Glomerular visceral epithelial cell (primary cell): ENCODE results near the gene DAPK2.
A peak's percentile ranks its signal among the peaks of the same experiment; 100 is the strongest.

Experiments
- DNase-seq: peaks from one replicate; pipeline ENCODE4 v3.0.0-alpha.2; 2016; ENCODE audit errors: extremely low spot score

DAPK2 gene

DNA sequence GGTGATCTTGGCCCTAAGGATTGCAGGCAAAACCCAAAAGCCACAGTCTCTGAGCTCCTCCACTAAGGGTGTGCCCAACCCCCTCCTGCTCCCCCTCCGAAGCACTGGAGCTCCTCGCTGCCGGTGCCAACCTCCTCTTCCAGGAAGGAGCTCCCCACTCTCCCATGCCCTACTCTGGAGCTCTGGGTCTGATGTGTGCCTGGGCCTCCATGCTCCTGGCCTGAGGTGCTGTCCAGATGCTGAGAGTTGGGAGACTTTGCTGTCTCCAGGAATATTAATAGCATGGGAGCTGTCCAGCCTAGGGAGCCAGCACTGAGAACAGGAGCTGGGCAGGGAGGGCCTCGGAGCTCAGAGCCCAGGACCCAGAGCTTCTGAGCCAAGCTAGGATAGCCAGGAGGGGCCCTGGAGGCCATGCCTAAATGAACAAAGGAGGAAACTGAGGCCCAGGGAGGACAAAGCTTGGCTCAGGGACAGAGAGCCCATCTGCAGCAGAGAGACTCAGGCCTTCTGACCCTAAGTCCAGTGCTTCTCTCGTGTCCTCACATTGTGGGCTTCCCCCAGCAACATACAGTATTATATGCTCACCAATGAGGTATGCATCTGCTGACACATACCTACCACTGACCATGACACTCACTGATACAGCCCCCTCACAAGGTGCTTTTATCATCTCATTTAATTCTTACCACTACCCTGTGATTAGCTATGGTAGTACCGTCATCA is 175.6 kb downstream of the DAPK2 start:
- DNase-seq, result peak; percentile 69

DNA sequence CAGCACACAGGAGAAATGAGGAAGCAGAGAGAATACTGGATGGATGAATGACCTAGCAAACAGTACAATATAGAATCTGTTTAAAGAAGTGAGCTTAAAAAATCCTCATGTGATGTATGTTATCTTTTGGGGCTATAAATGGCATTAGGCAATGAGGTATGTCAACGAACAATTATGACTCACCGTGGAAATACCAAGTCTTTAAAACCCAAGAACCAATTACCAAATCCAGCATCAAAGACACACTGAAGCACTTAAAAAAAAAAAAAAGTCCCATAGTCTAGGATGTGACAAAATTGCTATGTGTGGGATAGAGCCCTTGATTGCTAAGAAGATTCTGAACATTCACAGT is 176.3 kb downstream of the DAPK2 start:
- DNase-seq, result no peak

DNA sequence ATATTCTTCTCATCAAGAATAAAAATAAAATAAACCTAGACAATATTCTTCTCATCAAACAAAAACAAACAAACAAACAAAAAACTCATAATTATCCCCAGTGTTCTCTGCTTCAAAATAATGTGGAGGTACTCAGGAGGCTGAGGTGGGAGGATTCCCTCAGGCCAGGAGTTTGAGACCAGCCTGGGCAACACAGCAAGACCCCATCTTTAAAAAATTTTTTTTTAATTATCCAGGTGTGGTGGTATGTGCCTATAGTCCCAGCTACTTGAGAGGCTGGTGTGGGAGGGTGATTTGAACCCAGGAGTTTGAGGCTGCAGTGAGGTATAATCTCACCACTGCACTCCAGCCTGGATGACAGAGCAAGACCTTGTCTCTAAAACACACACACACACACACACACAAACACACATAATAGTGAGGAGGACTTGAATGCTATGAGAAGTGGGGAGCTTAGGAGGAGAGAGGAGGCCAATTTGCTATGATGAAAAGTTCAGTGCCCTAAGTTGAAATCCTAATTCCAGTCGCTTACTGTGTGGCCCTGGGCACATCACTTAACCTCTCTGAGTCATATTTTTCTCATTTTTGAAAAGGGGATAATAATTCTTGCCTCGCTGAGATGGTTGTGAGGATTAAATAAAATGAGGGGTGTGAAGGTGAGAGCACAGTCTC is 176.8 kb downstream of the DAPK2 start:
- DNase-seq, result no peak

DNA sequence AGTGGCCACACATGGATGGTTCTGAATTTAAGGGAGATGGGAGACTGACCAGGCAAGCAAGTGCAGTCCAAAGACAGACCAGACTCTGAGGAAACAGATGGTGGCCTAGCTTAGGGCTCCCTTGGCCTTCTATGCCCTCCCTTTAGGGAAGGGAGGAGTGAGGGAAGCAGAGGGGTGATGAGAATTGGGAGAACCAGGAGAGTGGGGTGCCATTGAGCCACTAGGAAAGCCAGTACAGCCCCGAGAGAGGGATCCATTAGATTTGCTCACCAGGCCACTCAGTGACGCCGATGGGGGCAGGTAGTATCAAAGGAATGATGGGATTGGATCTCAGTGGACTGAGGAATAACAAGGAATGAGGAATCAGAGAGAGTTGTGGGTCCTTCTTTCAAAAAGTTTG is 182.1 kb downstream of the DAPK2 start:
- DNase-seq, result no peak

- no peak for DNase-seq
Observed at GRCh38 chr15:63861946-63862517, 184.3 kb downstream of the DAPK2 start.

DNA sequence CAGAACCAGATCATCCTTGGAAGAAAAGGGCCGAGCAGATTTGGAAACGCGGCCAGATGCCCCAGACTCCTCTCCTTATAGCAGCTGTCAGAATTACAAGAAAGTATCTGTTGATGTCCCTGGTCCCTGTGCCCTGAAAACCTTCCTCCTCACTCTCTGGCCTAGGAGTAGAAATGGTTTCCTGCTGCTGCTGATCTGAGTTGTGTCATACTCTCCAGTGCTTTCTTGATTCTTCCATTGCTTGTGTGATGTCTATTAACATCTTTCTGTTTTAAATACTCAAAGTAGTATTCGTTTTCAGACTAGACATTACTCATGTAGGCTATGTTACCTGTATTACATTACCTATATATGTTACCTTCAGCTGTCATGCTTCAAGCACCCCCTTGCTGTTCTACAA is 185.7 kb downstream of the DAPK2 start:
- no peak for DNase-seq

- no peak for DNase-seq
Observed at GRCh38 chr15:63860155-63860554, 186.1 kb downstream of the DAPK2 start.

GRCh38 chr15:63858881-63859280 is 187.4 kb downstream of the DAPK2 start:
- no peak for DNase-seq

- no peak for DNase-seq
Observed at GRCh38 chr15:63858448-63858847, 187.8 kb downstream of the DAPK2 start.

GRCh38 chr15:63857461-63857856 is 188.8 kb downstream of the DAPK2 start:
- DNase-seq, result no peak
